GOT3 (cell line): ENCODE results near the gene SP1.
"Not testable (repeated sequence)": the region's sequence is repeated elsewhere in the genome, so short reads cannot be mapped to it uniquely, and the experiment has no call there.

Source experiments
- DNase-seq: peaks from one replicate; lab custom pipeline; 2025; ENCODE audit warnings: mixed read lengths; lab: John Stamatoyannopoulos, UW

Gene SP1

GRCh38 chr12:53380104-53380793, at the start of gene SP1:
Gene SP1 (plus strand): TSS chr12:53380176. CDS start chr12:53380292, 116 bp downstream.
- DNase-seq, result peak; percentile 79

DNA sequence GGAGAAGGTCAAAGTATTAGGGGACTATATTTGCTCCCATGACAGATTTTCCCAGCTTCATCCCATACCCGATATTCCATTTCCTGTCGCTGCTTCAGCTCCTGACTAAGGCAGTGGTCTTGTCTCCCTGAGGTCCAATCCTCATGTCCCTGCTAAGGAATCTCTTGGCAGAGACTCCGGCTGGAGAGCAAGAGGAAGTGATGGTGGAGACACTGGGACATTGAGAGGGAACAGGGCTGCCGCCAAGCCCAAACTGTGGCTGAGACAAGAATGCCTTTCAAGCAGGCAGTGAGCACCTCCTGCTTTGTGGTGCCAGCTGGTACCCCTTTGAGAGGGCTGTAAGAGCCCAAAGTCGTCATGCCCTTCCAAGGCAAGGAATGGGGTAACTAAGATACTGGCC, 49.3 kb upstream of the SP1 start:
- DNase-seq, result no peak

GRCh38 chr12:53332339-53332738, 47.6 kb upstream of the SP1 start:
- not testable (repeated sequence) for DNase-seq

DNA sequence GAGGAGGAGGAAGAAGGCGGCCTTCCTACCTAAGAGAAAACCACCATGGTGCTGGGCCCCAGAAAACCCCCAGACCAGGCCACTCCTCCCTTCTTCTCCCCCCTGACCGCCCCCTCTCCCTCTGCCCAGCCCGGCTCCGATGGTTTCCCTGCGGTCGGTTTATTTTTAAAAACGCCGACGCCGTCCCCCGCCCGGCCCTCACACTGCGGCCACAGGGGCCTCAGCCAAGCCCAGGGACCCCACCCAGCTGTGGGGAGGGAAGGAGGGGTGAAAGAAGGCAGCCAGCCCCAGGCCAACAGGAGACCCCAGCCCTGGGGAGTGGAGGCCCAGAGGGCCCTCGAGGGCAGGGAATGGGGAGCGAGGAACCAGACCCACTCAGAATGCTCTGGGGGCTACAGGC, 47.2 kb upstream of the SP1 start:
- no peak for DNase-seq

DNA sequence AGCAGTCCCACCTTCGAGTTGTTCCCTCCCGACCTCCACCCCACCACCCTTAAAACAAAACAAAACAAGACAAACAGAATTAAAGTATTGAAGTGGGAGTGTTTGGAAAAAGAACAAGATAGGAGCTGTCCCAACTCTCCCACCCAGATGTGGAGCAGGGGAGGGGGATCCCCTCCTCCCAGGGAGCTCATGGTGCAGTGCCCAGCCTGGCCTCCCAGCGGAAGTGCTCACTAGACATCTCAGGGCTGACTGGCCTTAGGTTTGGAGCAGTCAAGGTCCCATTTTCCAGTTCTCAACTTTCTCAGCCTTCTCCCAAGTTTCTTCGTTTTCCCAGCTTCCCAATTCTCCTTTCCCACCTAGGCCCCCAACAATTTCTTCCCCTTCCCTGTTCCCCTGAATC, 46.7 kb upstream of the SP1 start:
- no peak for DNase-seq

- no peak for DNase-seq
These were observed 46.1 kb upstream of the SP1 start for GRCh38 chr12:53333845-53334244.

- DNase-seq, result no peak
These were observed 45.2 kb upstream of the SP1 start for GRCh38 chr12:53334822-53335221.

DNA sequence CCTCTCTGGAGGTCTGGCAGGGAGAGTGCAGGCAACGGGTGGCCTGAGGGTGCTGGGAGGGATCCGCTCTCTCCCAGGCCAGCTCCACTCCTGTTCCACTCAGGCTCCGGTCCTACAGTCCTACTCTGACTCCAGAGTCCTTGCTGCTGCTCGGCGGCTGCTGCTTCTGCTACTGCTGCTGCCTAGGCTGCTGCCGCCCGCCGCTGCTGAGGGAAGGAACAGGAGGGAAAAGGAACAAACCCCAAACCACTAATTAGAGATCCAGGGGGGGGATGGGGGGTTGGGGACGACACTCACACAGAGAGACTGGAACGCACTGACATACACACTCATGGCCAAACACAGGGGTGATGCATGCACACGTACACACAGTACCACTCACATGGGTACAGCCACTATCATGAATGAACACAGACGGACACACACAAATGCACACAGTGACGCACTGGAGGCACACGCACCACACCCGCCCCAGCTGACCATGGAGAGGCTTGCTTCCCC, 43.7 kb upstream of the SP1 start, which contains the start of gene SP7:
Gene SP7, minus strand, starts transcription at position 174 of the 501 bp plus-strand sequence. CDS start 708 bp downstream, outside the sequence.
- no peak for DNase-seq

DNA sequence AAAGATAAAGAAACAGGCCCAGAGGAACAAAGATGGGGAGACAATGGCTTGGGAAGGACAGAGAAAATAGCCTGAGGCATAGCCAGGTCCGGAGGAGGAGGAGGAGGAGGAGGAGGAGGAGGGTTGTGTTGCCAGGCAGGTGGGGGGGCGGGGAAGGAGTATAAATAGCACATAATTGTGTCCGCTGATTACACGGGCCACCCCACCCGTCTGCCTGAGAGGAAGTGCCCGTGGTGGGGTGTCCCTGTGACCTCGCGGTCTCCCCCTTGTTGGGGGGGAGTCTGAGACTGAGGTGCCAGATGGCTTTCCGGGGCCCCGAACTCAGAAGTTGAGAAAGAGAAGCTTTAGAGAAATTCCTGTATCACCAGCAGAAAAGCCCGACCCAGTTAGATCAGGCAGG, 42.0 kb upstream of the SP1 start:
- DNase-seq, result no peak

DNA sequence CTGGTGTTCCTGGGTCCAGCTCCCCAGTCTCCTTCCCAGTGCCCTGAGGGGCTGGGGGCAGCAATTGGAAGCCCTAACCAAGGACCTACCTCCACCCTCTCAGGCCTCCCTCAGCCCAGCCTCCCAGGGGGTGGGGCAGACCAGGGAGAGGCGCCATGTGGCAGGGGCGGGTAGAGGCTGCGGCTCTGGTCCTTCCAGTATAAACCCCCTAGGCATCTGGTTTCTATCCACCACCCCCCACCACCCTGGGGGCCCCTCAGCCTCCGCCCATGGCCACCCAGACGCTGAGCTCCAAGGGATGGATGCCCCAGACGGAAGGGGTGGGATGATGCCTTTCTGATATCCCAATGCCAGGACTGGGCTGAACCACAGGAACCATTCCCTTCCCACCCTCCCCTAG, 41.1 kb upstream of the SP1 start:
- DNase-seq, result no peak

DNA sequence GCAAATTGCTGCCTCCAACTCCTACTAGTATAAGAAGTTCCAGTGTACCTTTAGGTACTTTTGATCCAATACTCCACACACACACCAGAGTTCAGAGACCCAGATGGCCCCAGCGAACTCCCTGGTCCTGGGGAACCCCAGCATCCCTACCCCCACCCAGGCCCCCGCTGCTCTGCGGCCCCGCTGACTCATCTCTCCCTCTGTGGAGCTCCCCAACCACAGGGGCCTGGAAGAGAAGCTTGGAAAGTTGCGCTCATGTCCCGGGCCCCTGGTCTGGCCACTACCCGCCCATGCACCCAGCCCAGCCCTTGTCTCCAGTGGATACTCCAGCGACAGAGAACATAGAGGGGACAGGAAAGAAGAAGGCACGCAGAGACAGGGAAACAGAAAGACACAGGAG, 39.6 kb upstream of the SP1 start:
- DNase-seq, result no peak

DNA sequence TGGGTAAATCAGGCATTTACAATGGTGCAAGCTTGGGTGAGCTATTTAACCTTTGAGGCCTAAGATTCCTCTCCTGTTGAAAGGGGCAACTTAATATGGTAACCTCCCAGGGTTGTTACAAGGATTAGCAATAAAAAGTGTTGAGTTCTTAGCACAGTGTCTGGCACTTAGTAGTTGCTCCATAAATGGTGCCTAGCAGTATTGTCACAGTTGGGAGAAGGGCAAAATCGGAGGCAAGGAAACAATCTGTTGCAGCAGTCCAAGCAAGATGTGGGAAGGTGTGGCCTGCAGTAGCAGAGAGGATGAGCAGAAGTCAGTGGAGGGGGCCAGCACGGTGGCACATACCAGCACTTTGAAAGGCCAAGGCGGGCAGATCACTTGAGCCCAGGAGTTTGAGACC, 36.5 kb upstream of the SP1 start:
- no peak for DNase-seq

DNA sequence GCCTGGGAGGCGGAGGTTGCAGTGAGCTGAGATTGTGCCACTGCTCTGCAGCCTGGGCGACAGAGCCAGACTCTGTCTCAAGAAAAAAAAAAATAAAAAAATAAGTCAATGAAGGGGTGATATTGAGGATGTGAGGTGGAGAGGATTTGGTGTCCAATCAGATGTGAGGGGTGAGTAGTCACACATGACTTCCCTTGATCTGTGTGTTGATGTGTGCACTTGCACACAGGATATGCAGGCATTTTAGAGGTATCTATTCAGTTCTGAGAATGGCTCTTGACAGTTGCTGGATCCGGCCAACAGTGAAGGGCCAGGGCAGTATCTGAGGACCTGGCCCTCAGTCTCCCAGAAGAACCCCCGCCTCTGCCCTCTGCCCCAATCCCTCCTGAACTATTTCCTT, 36.0 kb upstream of the SP1 start:
- DNase-seq, result no peak

DNA sequence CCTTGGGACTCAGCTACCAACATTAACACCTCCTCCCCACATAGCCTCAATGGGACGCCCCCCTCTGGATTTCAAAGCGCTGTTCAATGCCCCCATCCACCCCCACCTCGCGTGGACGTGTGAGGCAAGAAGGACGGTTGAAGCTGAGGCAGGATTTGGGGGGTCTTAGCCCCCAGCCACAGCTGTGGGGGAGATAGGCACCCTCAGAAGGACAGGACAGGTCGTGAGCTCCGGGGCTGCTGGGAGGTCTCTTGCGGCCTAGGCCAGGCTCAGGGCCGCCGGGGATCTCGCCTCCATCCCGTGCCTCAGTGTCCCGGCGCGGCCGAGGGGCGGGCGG, 35.5 kb upstream of the SP1 start:
- DNase-seq, result no peak

GRCh38 chr12:53344824-53345485, 35.0 kb upstream of the SP1 start:
- DNase-seq, result no peak

GRCh38 chr12:53345486-53346188, 34.3 kb upstream of the SP1 start:
- no peak for DNase-seq

- DNase-seq, result no peak
These were observed 33.5 kb upstream of the SP1 start for GRCh38 chr12:53346491-53346890.

GRCh38 chr12:53347905-53348304, 32.1 kb upstream of the SP1 start:
- no peak for DNase-seq

GRCh38 chr12:53352331-53353256, 27.4 kb upstream of the SP1 start:
- DNase-seq, result peak; percentile 28

DNA sequence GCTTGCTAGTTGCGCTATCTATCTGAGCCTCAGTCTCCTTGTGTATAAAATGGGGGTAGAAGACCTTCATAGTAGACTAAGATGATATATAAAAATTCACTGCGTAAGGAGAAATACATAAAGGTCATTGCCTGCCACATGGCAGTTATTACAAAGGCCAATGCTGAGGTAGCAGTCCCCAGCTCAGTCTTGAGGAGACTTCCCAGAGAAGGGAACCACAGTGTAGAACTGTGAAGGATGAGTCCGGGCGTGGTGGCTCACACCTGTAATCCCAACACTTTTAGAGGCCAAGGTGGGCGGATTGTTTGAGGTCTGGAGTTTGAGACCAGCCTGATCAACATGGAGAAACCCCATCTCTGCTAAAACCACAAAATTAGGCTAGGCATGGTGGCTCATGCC, 26.7 kb upstream of the SP1 start:
- DNase-seq, result no peak

DNA sequence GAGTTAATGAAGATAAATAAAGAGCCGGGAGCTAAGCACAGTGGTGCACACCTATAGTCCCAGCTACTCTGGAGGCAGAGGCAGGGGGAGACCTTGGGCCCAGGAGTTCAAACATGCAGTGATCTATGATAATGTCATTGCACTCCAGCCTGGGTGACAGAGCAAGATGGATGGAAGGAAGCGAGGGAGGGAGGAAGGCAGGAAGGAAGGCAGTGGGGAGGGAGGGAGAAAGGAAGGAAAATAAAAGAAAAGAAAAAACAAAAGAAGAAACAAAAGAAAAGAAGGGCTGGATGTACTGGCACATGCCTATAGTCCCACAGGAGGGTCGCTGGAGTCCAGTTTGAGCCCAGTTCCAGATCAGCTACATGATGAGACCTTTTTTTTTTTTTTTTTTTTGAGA, 24.9 kb upstream of the SP1 start:
- no peak for DNase-seq

DNA sequence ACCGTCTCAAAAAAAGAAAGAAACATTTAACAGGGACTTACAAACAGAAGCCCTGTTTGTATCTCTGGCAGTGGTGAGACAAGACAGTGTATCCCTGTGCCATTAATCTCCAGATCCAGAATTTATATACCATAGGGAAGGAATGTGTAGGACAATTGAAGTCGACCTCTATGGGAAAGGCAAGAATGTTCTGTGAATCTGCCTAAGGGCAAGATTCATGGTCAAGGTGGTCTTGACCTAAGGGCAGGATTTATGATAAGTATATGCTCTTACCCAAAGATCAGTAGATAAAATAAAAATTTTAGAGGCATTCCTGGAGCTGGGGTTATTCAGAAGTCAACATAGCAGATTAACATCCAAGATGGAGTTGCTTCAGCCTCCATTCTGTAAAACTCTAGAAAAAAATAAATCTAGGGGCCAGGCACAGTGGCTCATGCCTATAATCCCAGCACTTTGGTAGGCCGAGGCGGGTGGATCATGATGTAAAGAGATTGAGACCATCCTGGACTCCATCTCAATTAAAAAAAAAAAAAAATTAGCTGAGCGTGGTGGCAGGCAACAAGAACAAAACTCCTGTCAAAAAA, 21.0 kb upstream of the SP1 start:
- DNase-seq, result no peak
